NCI-H1092 (cell line): ENCODE results near the gene BORCS8.

Source experiments
- DNase-seq: peaks from one replicate; lab custom pipeline; 2025; lab: John Stamatoyannopoulos, UW

BORCS8 gene

GRCh38 chr19:19213426-19214158 lies 21.6 kb upstream of the BORCS8 start:
- no peak for DNase-seq

GRCh38 chr19:19212916-19213315 lies 21.0 kb upstream of the BORCS8 start:
- DNase-seq, result no peak

- DNase-seq, result peak; percentile 19
Observed at GRCh38 chr19:19211499-19212420, 19.8 kb upstream of the BORCS8 start, which contains the start of gene NCAN. NCAN (plus strand) TSS chr19:19211958; CDS start chr19:19216954, 4,996 bp downstream.

- no peak for DNase-seq
Observed at GRCh38 chr19:19209372-19209771, 17.4 kb upstream of the BORCS8 start.

GRCh38 chr19:19207637-19208572 lies 16.0 kb upstream of the BORCS8 start:
- no peak for DNase-seq

- DNase-seq, result no peak
Observed at GRCh38 chr19:19206938-19207337, 15.0 kb upstream of the BORCS8 start.

GRCh38 chr19:19205416-19206410 lies 13.8 kb upstream of the BORCS8 start:
- DNase-seq, result no peak

- DNase-seq, result no peak
Observed at GRCh38 chr19:19204181-19204580, 12.2 kb upstream of the BORCS8 start.

- peak; percentile 77 for DNase-seq
Observed at GRCh38 chr19:19203012-19203856, 11.3 kb upstream of the BORCS8 start, which contains the start of gene NR2C2AP. NR2C2AP (minus strand) TSS chr19:19203414; CDS start chr19:19203060, 354 bp downstream.

GRCh38 chr19:19202707-19203011 lies 10.7 kb upstream of the BORCS8 start:
- DNase-seq, result no peak

- no peak for DNase-seq
Observed at GRCh38 chr19:19201697-19202630, 10.0 kb upstream of the BORCS8 start.

- DNase-seq, result no peak
Observed at GRCh38 chr19:19193926-19194325, 2.0 kb upstream of the BORCS8 start.

GRCh38 chr19:19192910-19193423 lies 1.0 kb upstream of the BORCS8 start:
- DNase-seq, result no peak

- DNase-seq, result no peak
Observed at GRCh38 chr19:19191768-19192077, 229 bp downstream of the BORCS8 start.

- DNase-seq, result no peak
Observed at GRCh38 chr19:19186742-19187141, 5.2 kb downstream of the BORCS8 start.

- DNase-seq, result peak; percentile 13
Observed at GRCh38 chr19:19185853-19186740, 5.9 kb downstream of the BORCS8 start.

GRCh38 chr19:19181488-19181998 lies 10.4 kb downstream of the BORCS8 start:
- DNase-seq, result no peak
